H1 (cell line): ENCODE data around the gene PPRC1. TPM values are rescaled to one million over a fixed set of nuclear protein-coding genes. Genes with fewer than 3 reads are reported as not detected.

Experiments used
- CTCF ChIA-PET: fragments of 300-600 bp; sonication (Branson Sonifier 250); formaldehyde crosslinking; loops from one replicate; lab custom pipeline; 2021; ENCODE audit not compliant: partially characterized antibody; lab: Charles Lee
- POLR2A ChIA-PET: fragments of 300-600 bp; sonication (Branson Sonifier 250); formaldehyde crosslinking; loops from one replicate; lab custom pipeline; 2021; ENCODE audit warnings: inconsistent platforms; ENCODE audit not compliant: partially characterized antibody; lab: Charles Lee
- DNase-seq, 2 experiments: peaks; one replicate each; pipeline versions ENCODE4 v3.0.0 to v3.0.0-alpha.2; 2010 to 2022; ENCODE audit warnings: low spot score in 2 of 2, low read depth in 1 of 2, mixed read lengths in 1 of 2
- FAIRE-seq: peaks from 2 replicates; lab custom pipeline; 2011; peaks lifted over from hg19 to GRCh38; lab: Jason Lieb, UNC
- H2AFZ ChIP-seq: 2 replicates; pipeline ENCODE4 v1.8.1; 2012; ENCODE audit warnings: low read length, inconsistent platforms
- H2AK5ac ChIP-seq: 2 replicates; pipeline ENCODE4 v1.6.1; 2013; ENCODE audit warnings: low read depth, low read length
- H2BK120ac ChIP-seq: replicated peaks from 2 replicates; pipeline ENCODE3; 2013; ENCODE audit warnings: low read depth, low read length, inconsistent platforms
- H2BK12ac ChIP-seq: 2 replicates; pipeline ENCODE4 v1.6.1; 2013; ENCODE audit warnings: low read depth, low read length
- H2BK15ac ChIP-seq: 2 replicates; pipeline ENCODE4 v1.6.1; 2013; ENCODE audit warnings: low read length
- H2BK20ac ChIP-seq: 2 replicates; pipeline ENCODE4 v1.6.1; 2013; ENCODE audit warnings: low read length
- H2BK5ac ChIP-seq: 2 replicates; pipeline ENCODE4 v1.6.1; 2013; ENCODE audit warnings: low read depth, low read length
- H3K14ac ChIP-seq: 2 replicates; pipeline ENCODE4 v1.6.1; 2013; ENCODE audit warnings: inconsistent platforms; ENCODE audit not compliant: insufficient read length
- H3K18ac ChIP-seq: 2 replicates; pipeline ENCODE4 v1.6.1; 2013; ENCODE audit warnings: low read length; ENCODE audit errors: extremely low read depth
- H3K23ac ChIP-seq: 2 replicates; pipeline ENCODE4 v1.6.1; 2013; ENCODE audit warnings: inconsistent platforms; ENCODE audit not compliant: insufficient read length
- H3K23me2 ChIP-seq: 2 replicates; pipeline ENCODE4 v1.6.1; 2013; ENCODE audit warnings: low read depth, low read length
- H3K27ac ChIP-seq: 2 replicates; pipeline ENCODE4 v1.6.1; 2011; ENCODE audit warnings: low read depth, low read length, inconsistent platforms
- H3K27me3 ChIP-seq, 4 experiments: replicated peaks in 1 of 4; 1 replicate in 1 of 4; 2 replicates in 3 of 4; pipeline versions ENCODE4 v1.6.1 to v1.8.1; 2011 to 2013; ENCODE audit warnings: low read length in 3 of 4, mild to moderate bottlenecking in 3 of 4, inconsistent platforms in 2 of 4, mixed read lengths in 2 of 4, moderate library complexity in 1 of 4; ENCODE audit not compliant: control insufficient read depth in 3 of 4, insufficient read depth in 3 of 4; ENCODE audit errors: extremely low read depth in 1 of 4
- H3K36me3 ChIP-seq, 4 experiments: 2 replicates each; pipeline versions ENCODE4 v1.6.1 to v1.8.1; 2011 to 2013; ENCODE audit warnings: mild to moderate bottlenecking in 4 of 4, low read length in 3 of 4, moderate library complexity in 2 of 4, control low read depth in 1 of 4, inconsistent platforms in 1 of 4; ENCODE audit not compliant: insufficient read depth in 4 of 4, control insufficient read depth in 2 of 4
- H3K4ac ChIP-seq: replicated peaks from 2 replicates; pipeline ENCODE3; 2013; ENCODE audit warnings: low read length, low read depth, mixed read lengths, inconsistent platforms; ENCODE audit not compliant: insufficient read length
- H3K4me1 ChIP-seq, 4 experiments: replicated peaks in 1 of 4; 1 replicate in 1 of 4; 2 replicates in 3 of 4; pipeline versions ENCODE4 v1.6.1 to v1.8.1; 2011 to 2013; ENCODE audit warnings: low read length in 3 of 4, inconsistent platforms in 2 of 4, mixed read lengths in 1 of 4; ENCODE audit not compliant: insufficient read depth in 4 of 4, control insufficient read depth in 3 of 4
- H3K4me2 ChIP-seq, 2 experiments: 2 replicates each; pipeline versions ENCODE4 v1.6.1 to v1.8.1; 2011 to 2013; ENCODE audit warnings: low read depth in 2 of 2, low read length in 2 of 2, control low read depth in 1 of 2, inconsistent platforms in 1 of 2, mild to moderate bottlenecking in 1 of 2; ENCODE audit not compliant: insufficient read depth in 1 of 2
- H3K4me3 ChIP-seq, 4 experiments: fragments of 200-600, 300-600 bp in 1 of 4; sonication (generic), shearing (Covaris generic), sonication (Bioruptor Twin) in 1 of 4; 2 replicates each; pipeline versions ENCODE4 v1.5.1 to v1.8.1; 2011 to 2016; ENCODE audit warnings: low read length in 4 of 4, low read depth in 3 of 4, control low read depth in 2 of 4, inconsistent platforms in 2 of 4, mild to moderate bottlenecking in 2 of 4, mixed read lengths in 1 of 4, moderate library complexity in 1 of 4; ENCODE audit not compliant: insufficient read depth in 2 of 4; ENCODE audit errors: extremely low read depth in 1 of 4
- H3K56ac ChIP-seq: replicated peaks from 2 replicates; pipeline ENCODE3; 2013; ENCODE audit warnings: low read depth, mild to moderate bottlenecking, mixed read lengths, low read length, inconsistent platforms; ENCODE audit not compliant: insufficient read length
- H3K79me1 ChIP-seq: 2 replicates; pipeline ENCODE4 v1.6.1; 2013; ENCODE audit warnings: low read depth, low read length, control low read depth
- H3K79me2 ChIP-seq, 2 experiments: 2 replicates each; pipeline versions ENCODE4 v1.6.1 to v1.8.1; 2012 to 2013; ENCODE audit warnings: low read length in 2 of 2, mild to moderate bottlenecking in 2 of 2, inconsistent platforms in 1 of 2; ENCODE audit not compliant: insufficient read depth in 2 of 2, control insufficient read depth in 1 of 2
- H3K9ac ChIP-seq, 4 experiments: replicated peaks in 1 of 4; 1 replicate in 1 of 4; 2 replicates in 3 of 4; pipeline versions ENCODE4 v1.6.1 to v1.8.1; 2011 to 2013; ENCODE audit warnings: low read depth in 3 of 4, low read length in 3 of 4, control low read depth in 2 of 4, mild to moderate bottlenecking in 2 of 4, moderate library complexity in 2 of 4, inconsistent platforms in 1 of 4; ENCODE audit errors: extremely low read depth in 1 of 4
- H3K9me3 ChIP-seq, 2 experiments: 2 replicates each; pipeline versions ENCODE4 v1.6.1 to v1.8.1; 2012 to 2013; ENCODE audit warnings: mild to moderate bottlenecking in 2 of 2, moderate library complexity in 2 of 2, control low read depth in 1 of 2, inconsistent platforms in 1 of 2, low read depth in 1 of 2, low read length in 1 of 2, mixed read lengths in 1 of 2; ENCODE audit not compliant: insufficient read depth in 2 of 2
- H4K20me1 ChIP-seq, 2 experiments: replicated peaks in 1 of 2; 2 replicates each; pipeline versions ENCODE3 to v1.8.1; 2011 to 2013; ENCODE audit warnings: inconsistent platforms in 2 of 2, low read length in 2 of 2, mild to moderate bottlenecking in 1 of 2; ENCODE audit not compliant: insufficient read depth in 2 of 2, control insufficient read depth in 1 of 2
- H4K5ac ChIP-seq: 2 replicates; pipeline ENCODE4 v1.6.1; 2013; ENCODE audit warnings: low read length, low read depth, mixed read lengths, inconsistent platforms; ENCODE audit not compliant: insufficient read length
- H4K8ac ChIP-seq: 2 replicates; pipeline ENCODE4 v1.8.0; 2013; ENCODE audit warnings: mild to moderate bottlenecking, moderate library complexity, low read length, inconsistent platforms; ENCODE audit not compliant: insufficient read depth; ENCODE audit errors: extremely low read depth
- H4K91ac ChIP-seq: replicated peaks from 2 replicates; pipeline ENCODE3; 2013; ENCODE audit warnings: low read length, mixed read lengths, inconsistent platforms; ENCODE audit not compliant: insufficient read length
- ASH2L ChIP-seq: fragments of 200-600, 300-600 bp; sonication (generic); IDR thresholded peaks from one replicate; pipeline ENCODE4 v1.7.1; 2017; ENCODE audit warnings: low read length
- BCL11A ChIP-seq, 2 experiments: IDR thresholded peaks; one replicate each; pipeline ENCODE4 v1.6.1; 2011; ENCODE audit warnings: low read depth in 2 of 2, low read length in 2 of 2, mild to moderate bottlenecking in 2 of 2
- BRCA1 ChIP-seq: IDR thresholded peaks from 2 replicates; pipeline ENCODE4 v1.6.1; 2012; ENCODE audit warnings: low read depth, low read length, improper control_type of control experiment
- CHD1 ChIP-seq: IDR thresholded peaks from 2 replicates; pipeline ENCODE4 v1.6.1; 2012; ENCODE audit warnings: low read depth, low read length, improper control_type of control experiment
- CREB1 ChIP-seq: IDR thresholded peaks from 2 replicates; pipeline ENCODE4 v1.6.1; 2012; ENCODE audit warnings: inconsistent platforms
- KDM4A ChIP-seq: IDR thresholded peaks from one replicate; pipeline ENCODE4 v1.7.1; 2012; ENCODE audit warnings: low read depth, mild to moderate bottlenecking, moderate library complexity, low read length, inconsistent platforms; ENCODE audit not compliant: severe bottlenecking
- SIRT6 ChIP-seq: IDR thresholded peaks from one replicate; pipeline ENCODE4 v1.7.1; 2012; ENCODE audit warnings: low read length, inconsistent platforms
- TAF7 ChIP-seq: optimal IDR thresholded peaks from 2 replicates; pipeline ENCODE3; 2011; ENCODE audit warnings: low read depth, mild to moderate bottlenecking, inconsistent platforms, low read length, moderate library complexity, borderline replicate concordance
- TBP ChIP-seq: IDR thresholded peaks from 2 replicates; pipeline ENCODE4 v1.6.1; 2011; ENCODE audit warnings: low read depth, low read length, improper control_type of control experiment
- WGBS, 2 experiments: shearing (Covaris generic) in 1 of 2; methylation state at CpG; one replicate each; pipeline versions ENCODE4 v1.1.6 to v1.1.7; 2013 to 2015; ENCODE audit warnings: low lambda C conversion rate in 2 of 2, mixed read lengths in 2 of 2, inconsistent platforms in 1 of 2, low coverage in 1 of 2, missing lambda C conversion rate in 1 of 2; ENCODE audit not compliant: insufficient replicate concordance in 2 of 2, insufficient coverage in 1 of 2, insufficient read length in 1 of 2; ENCODE audit errors: extremely low coverage in 1 of 2, missing lambda C conversion rate in 1 of 2; 5-methylcytosine and 5-hydroxymethylcytosine counted together
- long read RNA-seq, 2 experiments: library from RNA in 1 of 2; library from capped mRNA in 1 of 2; stranded (forward); transcript quantifications; one replicate each; pipeline ENCODE4 v2.0.0, GENCODE V29; 2021; ENCODE audit warnings: inconsistent platforms in 1 of 2
- polyA minus RNA-seq, 3 experiments: library from RNA; depleted of rRNA, polyadenylated mRNA; stranded (reverse); fragments of >200 nt; gene quantifications; 1 replicate in 2 of 3; 2 replicates in 1 of 3; pipeline ENCODE4 v1.2.3, GENCODE V29; 2011
- polyA plus RNA-seq, 7 experiments: library from polyadenylated mRNA; depleted of rRNA in 3 of 7; stranded (reverse) in 5 of 7; unstranded in 2 of 7; fragments of >200 nt in 5 of 7; fragments of 200-250 nt in 2 of 7; gene quantifications; 1 replicate in 5 of 7; 2 replicates in 1 of 7; 4 replicates in 1 of 7; pipeline versions ENCODE4 v1.2.1 to v1.2.3, GENCODE V29; 2011 to 2013; ENCODE audit warnings: missing spikeins in 2 of 7, mixed read lengths in 2 of 7
- total RNA-seq: library from RNA; stranded (reverse); fragmentation: NEBNext Ultra II Directional; extraction: Animal tissue kit (Norgen Biotek cat#: 25700); gene quantifications from 2 replicates; pipeline ENCODE4 v1.2.1, GENCODE V29; 2021

Gene PPRC1
- 86.2 and 88.4 TPM in 2 replicates for total RNA-seq
- 46.5 and 65.3 TPM in 2 replicates for polyA plus RNA-seq (2011; rRNA removed)
- 34.7 TPM for polyA plus RNA-seq (2011; cell fraction: cytosol; rRNA removed)
- 83.7 TPM for polyA plus RNA-seq (2011; cell fraction: nucleus; rRNA removed)
- 59.8 to 81.4 TPM (median 78.6 TPM) in 4 replicates for polyA plus RNA-seq (2012, experiment 1 of 2)
- 59.2 TPM for polyA plus RNA-seq (2012, experiment 2 of 2)
- 61.6 TPM for polyA plus RNA-seq (2013, experiment 1 of 2)
- 58.6 TPM for polyA plus RNA-seq (2013, experiment 2 of 2)
- 73.5 and 89.5 TPM in 2 replicates for polyA minus RNA-seq (2011; rRNA and poly(A)+ RNA removed)
- polyA minus RNA-seq (2011; cell fraction: cytosol; rRNA and poly(A)+ RNA removed), result 52.6 TPM
- 53.6 TPM for polyA minus RNA-seq (2011; cell fraction: nucleus; rRNA and poly(A)+ RNA removed)
- long read RNA-seq, experiment 1, full-length matches to known transcripts, result 19 of 48 reads
- long read RNA-seq, experiment 1, partial matches to known transcripts, result 21 of 48 reads
- long read RNA-seq, experiment 1, other reads (novel, unspliced or antisense), result 8 of 48 reads
- long read RNA-seq, experiment 2, partial matches to known transcripts, result 3 of 3 reads
- long read RNA-seq, experiment 2, other reads (novel, unspliced or antisense), result 0 of 3 reads

- Histone ChIP-seq H3K4me1 (peaks cover 0 to 12% (median 3%) of the 10 kb centered on the region in 4 experiments; a peak in 4 of 7 replicates), H2BK12ac (peak within 1 kb of the TSS; percentile 77), H2BK15ac (no peak within 1 kb of the TSS), H4K20me1 (peaks cover 18 to 22% of the 10 kb centered on the region in 2 experiments), H3K14ac (peak within 1 kb of the TSS; percentile 33), H3K18ac (peak within 1 kb of the TSS; percentile 98), H3K4ac (peak within 1 kb of the TSS; percentile 85), H3K27ac (peak within 1 kb of the TSS; percentile 92), H4K5ac (peak within 1 kb of the TSS; percentile 79), H3K23me2 (peaks cover 10% of the 10 kb centered on the region; the same call in 1 of the 2 replicates), H3K9me3 (no peaks in the 10 kb centered on the region), H4K8ac (peak within 1 kb of the TSS; percentile 99), H3K79me2 (peaks cover 39 to 49% of the 10 kb centered on the region in 2 experiments), H3K27me3 (no peaks in the 10 kb centered on the region), H3K4me3 (peak within 1 kb of the TSS; percentile 75 to 95 (median 86)), H2AK5ac (peak within 1 kb of the TSS; percentile 88; the same call in 1 of the 2 replicates), H3K23ac (no peak within 1 kb of the TSS), H3K56ac (peak within 1 kb of the TSS; percentile 92), H2BK20ac (no peak within 1 kb of the TSS; the same call in 1 of the 2 replicates), H4K91ac (peak within 1 kb of the TSS; percentile 76), H3K4me2 (peak within 1 kb of the TSS; percentile 90 to 94), H3K79me1 (peaks cover 3% of the 10 kb centered on the region), H2AFZ (peak within 1 kb of the TSS; percentile 99), H3K9ac (peak within 1 kb of the TSS; percentile 97 to 98 (median 98)), H2BK120ac (peak within 1 kb of the TSS; percentile 31), H2BK5ac (peak within 1 kb of the TSS; percentile 92), H3K36me3 (peaks cover under 1 to 5% (median 3%) of the 10 kb centered on the region in 4 experiments; a peak in 7 of 8 replicates)
- ChIA-PET CTCF (interaction anchor here (1.1 to 2.8 kb wide), 6 partner anchors 10 to 265 kb away, joined by 3 to 28 read pairs (median 4); partner anchors contain the start of gene NOLC1), POLR2A (interaction anchor here (0.6 to 3.7 kb wide), 17 partner anchors 9 to 265 kb away, joined by 3 to 23 read pairs (median 4); partner anchors contain the start of genes LDB1 and NOLC1)
- DNase-seq, result peak; percentile 93 to 97
- 1% methylated on average over 54 of the region's 64 CpGs; no CpG with 5 or more reads in 1 of the 2 experiments for whole genome bisulfite sequencing, 2 experiments
- FAIRE-seq, result peak; percentile 96
- TF ChIP-seq TAF7 (peak; percentile 94), CREB1 (peak; percentile 48; the same call in 1 of the 2 replicates), TBP (peak; percentile 86), SIRT6 (no peak), BCL11A (IDR thresholded peaks at IDR 0.05; ENCODE audit: low read depth in 2 of 2, low read length in 2 of 2) (no peak), BRCA1 (no peak), KDM4A (peak; percentile 60), CHD1 (no peak), ASH2L (peak; percentile 88)
These were observed at the start of gene PPRC1 for GRCh38 chr10:102132563-102133372. Gene PPRC1 (plus strand): TSS chr10:102133040. CDS start chr10:102133069, 29 bp downstream.
